Kidney epithelial cell (primary cell): ENCODE results near the gene GOLGA8H. TPM values are rescaled to one million over a fixed set of nuclear protein-coding genes. Genes with fewer than 3 reads are reported as not detected.
"Not testable (repeated sequence)": the region's sequence is repeated elsewhere in the genome, so short reads cannot be mapped to it uniquely, and the experiment has no call there.

Experiments used
- DNase-seq: peaks from one replicate; pipeline ENCODE4 v3.0.0-alpha.2; 2010; ENCODE audit warnings: low read depth
- H3K27me3 ChIP-seq: 2 replicates; pipeline ENCODE4 v1.6.0; 2011; ENCODE audit warnings: low read length; ENCODE audit not compliant: control insufficient read depth, insufficient read depth
- H3K36me3 ChIP-seq: 2 replicates; pipeline ENCODE4 v1.5.1; 2011; ENCODE audit warnings: low read length; ENCODE audit not compliant: control insufficient read depth, insufficient read depth
- H3K4me3 ChIP-seq: 2 replicates; pipeline ENCODE4 v1.5.1; 2011; ENCODE audit warnings: low read depth, mild to moderate bottlenecking, control low read depth, low read length
- total RNA-seq: library from RNA; depleted of rRNA; stranded (reverse); fragments of >200 nt; gene quantifications from 2 replicates; pipeline ENCODE4 v1.2.3, GENCODE V29; 2015
- TF ChIP-seq, protein P1 (sequence below): IDR thresholded peaks from 2 replicates; pipeline ENCODE4 v1.5.1; 2011; ENCODE audit warnings: mild to moderate bottlenecking, moderate library complexity, low read length, control low read depth, inconsistent platforms; ENCODE audit not compliant: insufficient read depth, poor library complexity, severe bottlenecking

GOLGA8H gene
- total RNA-seq, 1 donor from 2014 or later, result 1.3 TPM

DNA sequence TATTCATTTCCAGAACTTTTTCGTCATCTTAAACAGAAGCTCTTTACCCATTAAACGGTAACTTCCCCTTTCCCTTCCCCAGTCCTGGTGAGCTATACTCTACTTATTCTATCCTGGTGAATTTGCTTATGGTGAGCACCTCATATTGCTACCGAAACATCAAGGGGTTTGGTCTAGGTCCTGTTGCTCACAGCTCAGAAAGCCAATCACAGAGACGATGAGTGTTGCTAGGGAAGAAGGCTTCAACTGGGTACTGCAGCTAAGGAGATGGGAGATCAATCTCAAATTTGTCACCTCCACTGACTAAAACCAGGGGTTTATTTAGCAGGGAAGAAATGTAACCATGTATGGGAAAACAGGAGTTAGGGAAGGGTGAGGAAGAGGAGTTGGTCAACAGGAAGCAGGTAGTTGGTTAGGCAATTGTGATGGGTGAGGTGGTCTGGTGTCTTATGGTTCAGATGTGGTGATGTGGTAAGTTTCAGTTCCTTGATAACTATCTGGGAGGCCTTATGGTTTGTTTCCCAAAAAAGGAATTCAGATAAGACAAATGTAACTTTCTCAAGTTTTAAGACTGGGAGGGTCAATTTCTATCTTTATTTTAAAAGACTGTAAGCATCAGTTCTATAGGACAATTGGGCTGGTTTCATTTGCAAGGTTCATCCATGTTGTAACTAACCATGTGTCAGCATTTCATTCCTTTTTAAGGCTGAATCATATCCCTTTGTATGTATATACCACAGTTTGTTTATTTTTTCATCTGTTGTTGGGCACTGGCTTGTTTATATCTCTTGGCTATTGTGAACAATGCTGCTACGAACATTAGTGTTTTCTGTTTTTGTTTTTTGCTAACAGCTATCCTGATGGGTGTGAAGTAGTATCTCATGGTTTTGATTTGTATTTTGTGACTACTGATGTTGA, 46.4 kb downstream of the GOLGA8H start:
- TF ChIP-seq, protein P1, sequence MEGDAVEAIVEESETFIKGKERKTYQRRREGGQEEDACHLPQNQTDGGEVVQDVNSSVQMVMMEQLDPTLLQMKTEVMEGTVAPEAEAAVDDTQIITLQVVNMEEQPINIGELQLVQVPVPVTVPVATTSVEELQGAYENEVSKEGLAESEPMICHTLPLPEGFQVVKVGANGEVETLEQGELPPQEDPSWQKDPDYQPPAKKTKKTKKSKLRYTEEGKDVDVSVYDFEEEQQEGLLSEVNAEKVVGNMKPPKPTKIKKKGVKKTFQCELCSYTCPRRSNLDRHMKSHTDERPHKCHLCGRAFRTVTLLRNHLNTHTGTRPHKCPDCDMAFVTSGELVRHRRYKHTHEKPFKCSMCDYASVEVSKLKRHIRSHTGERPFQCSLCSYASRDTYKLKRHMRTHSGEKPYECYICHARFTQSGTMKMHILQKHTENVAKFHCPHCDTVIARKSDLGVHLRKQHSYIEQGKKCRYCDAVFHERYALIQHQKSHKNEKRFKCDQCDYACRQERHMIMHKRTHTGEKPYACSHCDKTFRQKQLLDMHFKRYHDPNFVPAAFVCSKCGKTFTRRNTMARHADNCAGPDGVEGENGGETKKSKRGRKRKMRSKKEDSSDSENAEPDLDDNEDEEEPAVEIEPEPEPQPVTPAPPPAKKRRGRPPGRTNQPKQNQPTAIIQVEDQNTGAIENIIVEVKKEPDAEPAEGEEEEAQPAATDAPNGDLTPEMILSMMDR, result no peak

DNA sequence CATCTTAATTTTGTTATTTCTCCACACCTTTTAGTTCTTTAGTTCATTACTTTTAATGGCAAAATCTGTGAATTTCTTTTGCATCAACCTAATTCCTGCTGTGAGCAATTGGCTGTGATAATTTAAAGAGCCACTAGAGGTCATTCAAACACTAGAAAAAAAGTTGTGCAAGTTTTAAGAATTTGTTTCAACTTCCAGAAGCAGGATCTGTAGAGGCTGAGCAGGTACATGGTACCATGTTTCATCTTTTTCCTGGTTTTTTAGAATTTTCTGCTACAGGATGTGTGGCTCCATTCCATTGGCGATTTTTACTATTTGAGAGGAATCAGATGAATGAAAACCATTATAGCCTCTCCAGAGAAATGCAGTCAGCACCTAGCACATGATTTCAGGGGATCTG, 57.3 kb downstream of the GOLGA8H start:
- H3K4me3 ChIP-seq, result not testable (repeated sequence)

More for the DNA sequence above, 46.4 kb downstream of the GOLGA8H start:
- H3K36me3 ChIP-seq, result no peaks in the 10 kb centered on the region
- no peak for DNase-seq
- H3K27me3 ChIP-seq, result no peaks in the 10 kb centered on the region
- no peak overlapping the region for H3K4me3 ChIP-seq

More for the DNA sequence above, 57.3 kb downstream of the GOLGA8H start:
- H3K36me3 ChIP-seq, DNase-seq, H3K27me3 ChIP-seq: not testable (repeated sequence)
- TF ChIP-seq, protein P1, result peak; percentile 31

Other genes with a start within 250 kb of the GOLGA8H start
- 1.1 and 8.5 TPM in 2 replicates for gene CHRFAM7A, start 210.5 kb upstream of the GOLGA8H start, total RNA-seq
- 0.27 and 1.0 TPM in 2 replicates for gene GOLGA8R, start 189.8 kb upstream of the GOLGA8H start, total RNA-seq
- 0.41 and 0.88 TPM in 2 replicates for gene GOLGA8Q, start 52.0 kb upstream of the GOLGA8H start, total RNA-seq